Measurements from ENCODE around the gene ARHGAP6.
A peak's percentile ranks its signal among the peaks of the same experiment; 100 is the strongest.
"Not testable (repeated sequence)": the region's sequence is repeated elsewhere in the genome, so short reads cannot be mapped to it uniquely, and the experiment has no call there.

Gene ARHGAP6

GRCh38 chrX:11499076-11500044 lies 166.4 kb downstream of the ARHGAP6 start:
- no peak for TF ChIP-seq CTCF (conservative IDR thresholded peaks at IDR 0.05; ENCODE audit: low read depth, low read length)
- DNase-seq (ENCODE audit: low read depth): peak; percentile 73

GRCh38 chrX:11491375-11491774 lies 174.3 kb downstream of the ARHGAP6 start:
- not testable (repeated sequence) for H3K4me3 ChIP-seq (ENCODE audit: low read depth, low read length); DNase-seq (ENCODE audit: low read depth)

More at GRCh38 chrX:11499076-11500044, 166.4 kb downstream of the ARHGAP6 start:
- H3K4me3 ChIP-seq (ENCODE audit: low read depth, low read length): no peak overlapping the region

GRCh38 chrX:11484290-11484689 lies 181.4 kb downstream of the ARHGAP6 start:
- no peak overlapping the region for H3K4me3 ChIP-seq (ENCODE audit: low read depth, low read length)
- no peak for DNase-seq (ENCODE audit: low read depth)
- no peak for TF ChIP-seq CTCF (conservative IDR thresholded peaks at IDR 0.05; ENCODE audit: low read depth, low read length)

GRCh38 chrX:11481035-11481434 lies 184.7 kb downstream of the ARHGAP6 start:
- no peak overlapping the region for H3K4me3 ChIP-seq (ENCODE audit: low read depth, low read length)
- DNase-seq (ENCODE audit: low read depth): no peak
- no peak for TF ChIP-seq CTCF (conservative IDR thresholded peaks at IDR 0.05; ENCODE audit: low read depth, low read length)

GRCh38 chrX:11480626-11481025 lies 185.1 kb downstream of the ARHGAP6 start:
- DNase-seq (ENCODE audit: low read depth): peak; percentile 74
- TF ChIP-seq CTCF (conservative IDR thresholded peaks at IDR 0.05; ENCODE audit: low read depth, low read length): no peak
- H3K4me3 ChIP-seq (ENCODE audit: low read depth, low read length): no peak overlapping the region

GRCh38 chrX:11478911-11479310 lies 186.8 kb downstream of the ARHGAP6 start:
- no peak overlapping the region for H3K4me3 ChIP-seq (ENCODE audit: low read depth, low read length)
- DNase-seq (ENCODE audit: low read depth): no peak
- no peak for TF ChIP-seq CTCF (conservative IDR thresholded peaks at IDR 0.05; ENCODE audit: low read depth, low read length)

GRCh38 chrX:11478026-11478425 lies 187.7 kb downstream of the ARHGAP6 start:
- no peak for TF ChIP-seq CTCF (conservative IDR thresholded peaks at IDR 0.05; ENCODE audit: low read depth, low read length)
- no peak for DNase-seq (ENCODE audit: low read depth)
- no peak overlapping the region for H3K4me3 ChIP-seq (ENCODE audit: low read depth, low read length)

Measured in choroid plexus epithelial cell (primary cell).